Liver (tissue), 9 donors: ENCODE results near the gene GANC. TPM values are rescaled to one million over a fixed set of nuclear protein-coding genes. Genes with fewer than 3 reads are reported as not detected.

Source experiments
- DNase-seq: peaks from one replicate; pipeline ENCODE4 v3.0.0-alpha.2; 2017; ENCODE audit warnings: low spot score
- H3K27ac ChIP-seq, 2 donors: one replicate each; pipeline ENCODE4 v1.7.0; 2013; ENCODE audit warnings: inconsistent platforms in 2 of 2, low read length in 2 of 2, control low read depth in 1 of 2, low read depth in 1 of 2, mild to moderate bottlenecking in 1 of 2
- H3K27me3 ChIP-seq, 4 donors: one replicate each; pipeline versions ENCODE4 v1.6.1 to v1.7.0; 2013; ENCODE audit warnings: low read length in 3 of 4, inconsistent platforms in 1 of 4, mild to moderate bottlenecking in 1 of 4, moderate library complexity in 1 of 4; ENCODE audit not compliant: control insufficient read depth in 4 of 4, insufficient read depth in 4 of 4
- H3K36me3 ChIP-seq, 4 donors: one replicate each; pipeline versions ENCODE4 v1.6.1 to v1.7.0; 2013; ENCODE audit warnings: low read length in 3 of 4, mild to moderate bottlenecking in 3 of 4, low read depth in 1 of 4, moderate library complexity in 1 of 4; ENCODE audit not compliant: control insufficient read depth in 4 of 4, insufficient read depth in 3 of 4
- H3K4me1 ChIP-seq, 4 donors: one replicate each; pipeline versions ENCODE4 v1.6.1 to v1.7.0; 2013; ENCODE audit warnings: low read length in 3 of 4, mild to moderate bottlenecking in 3 of 4, moderate library complexity in 1 of 4; ENCODE audit not compliant: control insufficient read depth in 4 of 4, insufficient read depth in 4 of 4
- H3K4me3 ChIP-seq, 3 donors: one replicate each; pipeline versions ENCODE4 v1.6.1 to v1.7.0; 2013; ENCODE audit warnings: low read length in 3 of 3, control low read depth in 1 of 3, low read depth in 1 of 3, mild to moderate bottlenecking in 1 of 3
- H3K9ac ChIP-seq, 2 donors: one replicate each; pipeline ENCODE4 v1.7.0; 2013; ENCODE audit warnings: low read length in 2 of 2, mild to moderate bottlenecking in 2 of 2, moderate library complexity in 2 of 2, control low read depth in 1 of 2, low read depth in 1 of 2
- H3K9me3 ChIP-seq, 4 donors: one replicate each; pipeline versions ENCODE4 v1.6.1 to v1.7.0; 2013; ENCODE audit warnings: low read length in 3 of 4; ENCODE audit not compliant: control insufficient read depth in 4 of 4
- EGR1 ChIP-seq, 2 donors: IDR thresholded peaks; 2 replicates each; pipeline ENCODE4 v1.6.1; 2016 to 2018; ENCODE audit warnings: antibody characterized with exemption in 2 of 2, low read depth in 2 of 2
- FOXA1 ChIP-seq: IDR thresholded peaks from 2 replicates; pipeline ENCODE4 v1.6.1; 2016; ENCODE audit warnings: antibody characterized with exemption
- FOXA2 ChIP-seq: IDR thresholded peaks from 2 replicates; pipeline ENCODE4 v1.6.1; 2016; ENCODE audit warnings: antibody characterized with exemption
- GABPA ChIP-seq, 2 donors: IDR thresholded peaks in 1 of 2; conservative IDR thresholded peaks in 1 of 2; 2 replicates each; pipeline ENCODE4 v1.6.1; 2016; ENCODE audit warnings: antibody characterized with exemption in 2 of 2, mild to moderate bottlenecking in 1 of 2, moderate library complexity in 1 of 2
- HNF4A ChIP-seq, 2 donors: conservative IDR thresholded peaks; 2 replicates each; pipeline ENCODE4 v1.6.1; 2016; ENCODE audit warnings: antibody characterized with exemption in 2 of 2, mild to moderate bottlenecking in 2 of 2
- HNF4G ChIP-seq: IDR thresholded peaks from 2 replicates; pipeline ENCODE4 v1.6.1; 2016; ENCODE audit warnings: antibody characterized with exemption
- JUND ChIP-seq, 2 donors: IDR thresholded peaks; 2 replicates each; pipeline ENCODE4 v1.6.1; 2016; ENCODE audit warnings: antibody characterized with exemption in 2 of 2
- NR2F2 ChIP-seq: IDR thresholded peaks from 2 replicates; pipeline ENCODE4 v1.6.1; 2016; ENCODE audit warnings: antibody characterized with exemption
- RAD21 ChIP-seq, 2 donors: IDR thresholded peaks; 2 replicates each; pipeline ENCODE4 v1.6.1; 2016; ENCODE audit warnings: antibody characterized with exemption in 2 of 2, mild to moderate bottlenecking in 2 of 2
- RXRA ChIP-seq, 2 donors: IDR thresholded peaks; 2 replicates each; pipeline ENCODE4 v1.6.1; 2017 to 2018; ENCODE audit warnings: antibody characterized with exemption in 2 of 2, mild to moderate bottlenecking in 1 of 2
- SP1 ChIP-seq: IDR thresholded peaks from 2 replicates; pipeline ENCODE4 v1.6.1; 2018; ENCODE audit warnings: antibody characterized with exemption, mild to moderate bottlenecking
- TAF1 ChIP-seq: conservative IDR thresholded peaks from 2 replicates; pipeline ENCODE4 v1.6.1; 2016; ENCODE audit warnings: antibody characterized with exemption, mild to moderate bottlenecking
- YY1 ChIP-seq: IDR thresholded peaks from 2 replicates; pipeline ENCODE4 v1.6.1; 2016; ENCODE audit warnings: antibody characterized with exemption, mild to moderate bottlenecking
- WGBS: extraction: QIAGEN DNeasy Blood & Tissue Kit; methylation state at CpG from one replicate; pipeline ENCODE4 v1.1.7; 2013; 5-methylcytosine and 5-hydroxymethylcytosine counted together
- polyA plus RNA-seq, 2 donors: library from polyadenylated mRNA; stranded (reverse) in 1 of 2; unstranded in 1 of 2; fragments of 200-250 nt in 1 of 2; fragments of >200 nt in 1 of 2; fragmentation: Nextera tagmentation in 1 of 2; extraction: Ambion mirVana in 1 of 2; gene quantifications; one replicate each; pipeline versions ENCODE4 v1.2.1 to v1.2.3, GENCODE V29; 2013 to 2015
- total RNA-seq, 2 donors: library from RNA; depleted of rRNA; stranded (reverse); fragments of >200 nt; gene quantifications; one replicate each; pipeline ENCODE4 v1.2.3, GENCODE V29; 2014
- TF ChIP-seq, protein P1 (sequence below): IDR thresholded peaks from 2 replicates; pipeline ENCODE4 v1.6.1; 2016; ENCODE audit warnings: antibody characterized with exemption
- TF ChIP-seq, protein P2 (sequence below): fragments of 150-350 bp; IDR thresholded peaks from 2 replicates; pipeline ENCODE4 v1.5.1; 2017; ENCODE audit warnings: improper control_type of control experiment, low read depth, low read length; ENCODE audit not compliant: missing input control
- TF ChIP-seq, protein P3 (sequence below): IDR thresholded peaks from 2 replicates; pipeline ENCODE4 v1.6.1; 2016; ENCODE audit warnings: antibody characterized with exemption
- TF ChIP-seq, protein P4 (sequence below): IDR thresholded peaks from 2 replicates; pipeline ENCODE4 v1.6.1; 2016; ENCODE audit warnings: antibody characterized with exemption
- TF ChIP-seq, protein P5 (sequence below): IDR thresholded peaks from 2 replicates; pipeline ENCODE4 v1.6.1; 2016; ENCODE audit warnings: antibody characterized with exemption, mild to moderate bottlenecking
- donor health status: healthy.
- donor health status: healthy.
- donor health status: healthy.
- donor health status: healthy.
- donor health status: healthy.

Gene GANC
- total and polyA plus RNA-seq, 4 donors: 4.8 to 28.9 (median 10.9) TPM

DNA sequence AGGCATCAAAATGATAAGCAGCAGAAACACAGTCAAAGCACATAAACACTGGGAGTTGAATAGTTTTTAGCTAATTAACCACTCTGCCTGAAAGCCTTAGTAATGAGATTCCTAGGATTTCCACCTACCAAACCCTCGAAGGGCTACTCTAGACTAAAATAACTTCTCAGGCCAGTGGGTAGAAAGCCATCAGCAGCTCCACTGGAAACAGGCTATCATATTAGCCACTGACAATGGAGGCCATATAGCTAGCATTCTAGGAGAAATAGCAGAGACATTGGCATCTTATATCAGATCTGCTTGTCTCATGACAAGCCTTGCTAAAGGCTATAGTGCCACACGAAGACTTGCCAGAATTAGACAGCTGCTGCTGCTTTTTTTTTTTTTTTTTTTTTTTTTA is 81.8 kb downstream of the GANC start:
- TF ChIP-seq NR2F2 (no peak), FOXA2 (no peak), EGR1 (IDR thresholded peaks at IDR 0.05; ENCODE audit: low read depth in 2 of 2) (no peak), GABPA (IDR thresholded peaks at IDR 0.05 in 1 of 2, conservative IDR thresholded peaks at IDR 0.05 in 1 of 2) (no peak), RXRA (IDR thresholded peaks at IDR 0.05) (no peak), FOXA1 (no peak), HNF4A (conservative IDR thresholded peaks at IDR 0.05) (no peak), SP1 (no peak), RAD21 (IDR thresholded peaks at IDR 0.05) (no peak)
- TF ChIP-seq, protein P1, sequence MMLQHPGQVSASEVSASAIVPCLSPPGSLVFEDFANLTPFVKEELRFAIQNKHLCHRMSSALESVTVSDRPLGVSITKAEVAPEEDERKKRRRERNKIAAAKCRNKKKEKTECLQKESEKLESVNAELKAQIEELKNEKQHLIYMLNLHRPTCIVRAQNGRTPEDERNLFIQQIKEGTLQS: no peak
- TF ChIP-seq, protein P2, sequence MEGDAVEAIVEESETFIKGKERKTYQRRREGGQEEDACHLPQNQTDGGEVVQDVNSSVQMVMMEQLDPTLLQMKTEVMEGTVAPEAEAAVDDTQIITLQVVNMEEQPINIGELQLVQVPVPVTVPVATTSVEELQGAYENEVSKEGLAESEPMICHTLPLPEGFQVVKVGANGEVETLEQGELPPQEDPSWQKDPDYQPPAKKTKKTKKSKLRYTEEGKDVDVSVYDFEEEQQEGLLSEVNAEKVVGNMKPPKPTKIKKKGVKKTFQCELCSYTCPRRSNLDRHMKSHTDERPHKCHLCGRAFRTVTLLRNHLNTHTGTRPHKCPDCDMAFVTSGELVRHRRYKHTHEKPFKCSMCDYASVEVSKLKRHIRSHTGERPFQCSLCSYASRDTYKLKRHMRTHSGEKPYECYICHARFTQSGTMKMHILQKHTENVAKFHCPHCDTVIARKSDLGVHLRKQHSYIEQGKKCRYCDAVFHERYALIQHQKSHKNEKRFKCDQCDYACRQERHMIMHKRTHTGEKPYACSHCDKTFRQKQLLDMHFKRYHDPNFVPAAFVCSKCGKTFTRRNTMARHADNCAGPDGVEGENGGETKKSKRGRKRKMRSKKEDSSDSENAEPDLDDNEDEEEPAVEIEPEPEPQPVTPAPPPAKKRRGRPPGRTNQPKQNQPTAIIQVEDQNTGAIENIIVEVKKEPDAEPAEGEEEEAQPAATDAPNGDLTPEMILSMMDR: no peak
- TF ChIP-seq, protein P3, sequence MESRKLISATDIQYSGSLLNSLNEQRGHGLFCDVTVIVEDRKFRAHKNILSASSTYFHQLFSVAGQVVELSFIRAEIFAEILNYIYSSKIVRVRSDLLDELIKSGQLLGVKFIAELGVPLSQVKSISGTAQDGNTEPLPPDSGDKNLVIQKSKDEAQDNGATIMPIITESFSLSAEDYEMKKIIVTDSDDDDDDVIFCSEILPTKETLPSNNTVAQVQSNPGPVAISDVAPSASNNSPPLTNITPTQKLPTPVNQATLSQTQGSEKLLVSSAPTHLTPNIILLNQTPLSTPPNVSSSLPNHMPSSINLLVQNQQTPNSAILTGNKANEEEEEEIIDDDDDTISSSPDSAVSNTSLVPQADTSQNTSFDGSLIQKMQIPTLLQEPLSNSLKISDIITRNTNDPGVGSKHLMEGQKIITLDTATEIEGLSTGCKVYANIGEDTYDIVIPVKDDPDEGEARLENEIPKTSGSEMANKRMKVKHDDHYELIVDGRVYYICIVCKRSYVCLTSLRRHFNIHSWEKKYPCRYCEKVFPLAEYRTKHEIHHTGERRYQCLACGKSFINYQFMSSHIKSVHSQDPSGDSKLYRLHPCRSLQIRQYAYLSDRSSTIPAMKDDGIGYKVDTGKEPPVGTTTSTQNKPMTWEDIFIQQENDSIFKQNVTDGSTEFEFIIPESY: no peak
- Histone ChIP-seq H3K4me1 (no peaks in the 10 kb centered on the region), H3K9ac (no peak overlapping the region), H3K36me3 (peaks cover 0 to 47% (median 44%) of the 10 kb centered on the region in 4 donors), H3K27me3 (no peaks in the 10 kb centered on the region), H3K27ac (no peak overlapping the region), H3K4me3 (no peak overlapping the region), H3K9me3 (no peaks in the 10 kb centered on the region)
- no peak for DNase-seq
- WGBS: 85% methylated on average over 2 of the region's 2 CpGs

GRCh38 chr15:42355291-42355690 is 82.3 kb downstream of the GANC start:
- peaks cover 0 to 48% (median 44%) of the 10 kb centered on the region in 4 donors for H3K36me3 ChIP-seq
- H3K4me1 ChIP-seq: no peaks in the 10 kb centered on the region
- no peak overlapping the region for H3K27ac ChIP-seq
- H3K9me3 ChIP-seq: no peaks in the 10 kb centered on the region
- no peak overlapping the region for H3K4me3 ChIP-seq
- 92% methylated on average over 6 of the region's 6 CpGs for WGBS
- TF ChIP-seq JUND (IDR thresholded peaks at IDR 0.05) (no peak), SP1 (no peak), HNF4G (no peak), RAD21 (IDR thresholded peaks at IDR 0.05) (no peak), FOXA2 (no peak), TAF1 (no peak), YY1 (no peak), NR2F2 (no peak), GABPA (IDR thresholded peaks at IDR 0.05 in 1 of 2, conservative IDR thresholded peaks at IDR 0.05 in 1 of 2) (no peak), RXRA (IDR thresholded peaks at IDR 0.05) (no peak)
- TF ChIP-seq, protein P2: no peak
- TF ChIP-seq, protein P4, sequence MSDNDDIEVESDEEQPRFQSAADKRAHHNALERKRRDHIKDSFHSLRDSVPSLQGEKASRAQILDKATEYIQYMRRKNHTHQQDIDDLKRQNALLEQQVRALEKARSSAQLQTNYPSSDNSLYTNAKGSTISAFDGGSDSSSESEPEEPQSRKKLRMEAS: no peak
- TF ChIP-seq, protein P3: no peak
- TF ChIP-seq, protein P5, sequence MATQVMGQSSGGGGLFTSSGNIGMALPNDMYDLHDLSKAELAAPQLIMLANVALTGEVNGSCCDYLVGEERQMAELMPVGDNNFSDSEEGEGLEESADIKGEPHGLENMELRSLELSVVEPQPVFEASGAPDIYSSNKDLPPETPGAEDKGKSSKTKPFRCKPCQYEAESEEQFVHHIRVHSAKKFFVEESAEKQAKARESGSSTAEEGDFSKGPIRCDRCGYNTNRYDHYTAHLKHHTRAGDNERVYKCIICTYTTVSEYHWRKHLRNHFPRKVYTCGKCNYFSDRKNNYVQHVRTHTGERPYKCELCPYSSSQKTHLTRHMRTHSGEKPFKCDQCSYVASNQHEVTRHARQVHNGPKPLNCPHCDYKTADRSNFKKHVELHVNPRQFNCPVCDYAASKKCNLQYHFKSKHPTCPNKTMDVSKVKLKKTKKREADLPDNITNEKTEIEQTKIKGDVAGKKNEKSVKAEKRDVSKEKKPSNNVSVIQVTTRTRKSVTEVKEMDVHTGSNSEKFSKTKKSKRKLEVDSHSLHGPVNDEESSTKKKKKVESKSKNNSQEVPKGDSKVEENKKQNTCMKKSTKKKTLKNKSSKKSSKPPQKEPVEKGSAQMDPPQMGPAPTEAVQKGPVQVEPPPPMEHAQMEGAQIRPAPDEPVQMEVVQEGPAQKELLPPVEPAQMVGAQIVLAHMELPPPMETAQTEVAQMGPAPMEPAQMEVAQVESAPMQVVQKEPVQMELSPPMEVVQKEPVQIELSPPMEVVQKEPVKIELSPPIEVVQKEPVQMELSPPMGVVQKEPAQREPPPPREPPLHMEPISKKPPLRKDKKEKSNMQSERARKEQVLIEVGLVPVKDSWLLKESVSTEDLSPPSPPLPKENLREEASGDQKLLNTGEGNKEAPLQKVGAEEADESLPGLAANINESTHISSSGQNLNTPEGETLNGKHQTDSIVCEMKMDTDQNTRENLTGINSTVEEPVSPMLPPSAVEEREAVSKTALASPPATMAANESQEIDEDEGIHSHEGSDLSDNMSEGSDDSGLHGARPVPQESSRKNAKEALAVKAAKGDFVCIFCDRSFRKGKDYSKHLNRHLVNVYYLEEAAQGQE: no peak
- TF ChIP-seq, protein P1: no peak
- no peak for DNase-seq
- H3K9ac ChIP-seq: no peak overlapping the region
- no peaks in the 10 kb centered on the region for H3K27me3 ChIP-seq
